Peyer's patch (tissue), 4 donors: ENCODE measurements around the gene ASNSD1. TPM values are rescaled to one million over a fixed set of nuclear protein-coding genes. Genes with fewer than 3 reads are reported as not detected.
"Not testable (repeated sequence)": the region's sequence is repeated elsewhere in the genome, so short reads cannot be mapped to it uniquely, and the experiment has no call there.

Experiments
- DNase-seq, 3 donors: peaks; one replicate each; pipeline ENCODE4 v3.0.0-alpha.2; 2017 to 2019
- H3K27ac ChIP-seq, 4 donors: fragments of 200-600 bp; sonication (generic); one replicate each; pipeline ENCODE4 v1.5.1; 2016 to 2019
- H3K27me3 ChIP-seq, 2 donors: fragments of 200-600 bp; sonication (generic); one replicate each; pipeline ENCODE4 v1.5.1; 2019
- H3K36me3 ChIP-seq, 3 donors: fragments of 200-600 bp; sonication (generic); one replicate each; pipeline ENCODE4 v1.5.1; 2016 to 2019
- H3K4me1 ChIP-seq, 4 donors: fragments of 200-600 bp; sonication (generic); one replicate each; pipeline ENCODE4 v1.5.1; 2016 to 2019
- H3K4me3 ChIP-seq, 4 donors: fragments of 200-600 bp; sonication (generic); 1 replicate in 3 of 4; 2 replicates in 1 of 4; pipeline ENCODE4 v1.5.1; 2016 to 2019; ENCODE audit warnings: mild to moderate bottlenecking in 1 of 4
- H3K9me3 ChIP-seq, 4 donors: fragments of 200-600 bp; sonication (generic); one replicate each; pipeline ENCODE4 v1.5.1; 2016 to 2019; ENCODE audit warnings: mild to moderate bottlenecking in 1 of 4
- CTCF ChIP-seq, 6 experiments: fragments of 450-650 bp in 4 of 6; fragments of 200-600 bp in 2 of 6; sonication (generic) in 1 of 6; IDR thresholded peaks; one replicate each; pipeline ENCODE4 v1.5.1; 2017 to 2019; ENCODE audit warnings: antibody characterized with exemption in 6 of 6, mild to moderate bottlenecking in 3 of 6, moderate library complexity in 1 of 6
- POLR2A ChIP-seq, 2 donors: fragments of 450-650 bp; IDR thresholded peaks; one replicate each; pipeline ENCODE4 v1.5.1; 2017; ENCODE audit warnings: antibody characterized with exemption in 2 of 2, mild to moderate bottlenecking in 2 of 2, moderate library complexity in 2 of 2
- total RNA-seq, 4 donors: library from RNA; depleted of rRNA; stranded (reverse); fragments of >200 nt; gene quantifications; one replicate each; pipeline ENCODE4 v1.1.0, GENCODE V29; 2016

The ASNSD1 gene
- total RNA-seq, 4 donors from 2014 or later: 20.4 to 49.5 (median 29.3) TPM

- H3K4me1 ChIP-seq: peaks cover 0 to 27% (median 5%) of the 10 kb centered on the region in 4 donors
Measured at GRCh38 chr2:189659734-189660133, 1.5 kb upstream of the ASNSD1 start.

GRCh38 chr2:189660803-189661147 is 484 bp upstream of the ASNSD1 start:
- no peak for TF ChIP-seq POLR2A (IDR thresholded peaks at IDR 0.05)
- no peak for TF ChIP-seq CTCF (IDR thresholded peaks at IDR 0.05)
- Histone ChIP-seq H3K4me1 (peaks cover 0 to 27% (median 5%) of the 10 kb centered on the region in 4 donors), H3K27ac (peak overlapping the region in 1 of 4 donors; percentile 89), H3K9me3 (no peaks in the 10 kb centered on the region), H3K36me3 (peaks cover 0 to under 1% (median 0%) of the 10 kb centered on the region in 3 donors), H3K27me3 (no peaks in the 10 kb centered on the region), H3K4me3 (no peak overlapping the region)
- no peak for DNase-seq

More at GRCh38 chr2:189659734-189660133, 1.5 kb upstream of the ASNSD1 start:
- no peaks in the 10 kb centered on the region for H3K36me3 ChIP-seq
- H3K4me3 ChIP-seq: no peak overlapping the region
- TF ChIP-seq CTCF (IDR thresholded peaks at IDR 0.05) (no peak), POLR2A (IDR thresholded peaks at IDR 0.05) (no peak)
- no peaks in the 10 kb centered on the region for H3K9me3 ChIP-seq
- no peak overlapping the region for H3K27ac ChIP-seq
- no peaks in the 10 kb centered on the region for H3K27me3 ChIP-seq
- no peak for DNase-seq

GRCh38 chr2:189661957-189662321 is 680 bp downstream of the ASNSD1 start:
- H3K9me3 ChIP-seq: no peaks in the 10 kb centered on the region
- TF ChIP-seq POLR2A (IDR thresholded peaks at IDR 0.05): no peak
- TF ChIP-seq CTCF (IDR thresholded peaks at IDR 0.05): no peak

GRCh38 chr2:189662669-189663226 is 1.5 kb downstream of the ASNSD1 start:
- Histone ChIP-seq H3K4me3 (peak overlapping the region in 3 of 4 donors; percentile 75 to 96 (median 79)), H3K27ac (no peak overlapping the region), H3K36me3 (peaks cover 0 to 20% (median 0%) of the 10 kb centered on the region in 3 donors), H3K27me3 (no peaks in the 10 kb centered on the region), H3K9me3 (no peaks in the 10 kb centered on the region), H3K4me1 (peaks cover 0 to 27% (median 5%) of the 10 kb centered on the region in 4 donors)
- TF ChIP-seq CTCF (IDR thresholded peaks at IDR 0.05): no peak
- no peak for TF ChIP-seq POLR2A (IDR thresholded peaks at IDR 0.05)
- DNase-seq: no peak

More at GRCh38 chr2:189661957-189662321, 680 bp downstream of the ASNSD1 start:
- peaks cover 0 to 12% (median 0%) of the 10 kb centered on the region in 3 donors for H3K36me3 ChIP-seq
- H3K27ac ChIP-seq: peak overlapping the region; percentile 83 to 89 (median 88)
- H3K27me3 ChIP-seq: no peaks in the 10 kb centered on the region
- DNase-seq: no peak
- peak overlapping the region; percentile 75 to 96 (median 84) for H3K4me3 ChIP-seq
- H3K4me1 ChIP-seq: peaks cover 0 to 27% (median 5%) of the 10 kb centered on the region in 4 donors

GRCh38 chr2:189663319-189663718 is 2.1 kb downstream of the ASNSD1 start:
- not testable (repeated sequence) for H3K4me3 ChIP-seq, H3K9me3 ChIP-seq, DNase-seq, H3K27me3 ChIP-seq, H3K27ac ChIP-seq
- H3K36me3 ChIP-seq: peaks cover 0 to 26% (median 0%) of the 10 kb centered on the region in 3 donors
- H3K4me1 ChIP-seq: peaks cover 0 to 27% (median 5%) of the 10 kb centered on the region in 4 donors

GRCh38 chr2:189669913-189670312 is 8.7 kb downstream of the ASNSD1 start:
- no peaks in the 10 kb centered on the region for H3K4me1 ChIP-seq
- DNase-seq: no peak
- no peaks in the 10 kb centered on the region for H3K9me3 ChIP-seq
- TF ChIP-seq POLR2A (IDR thresholded peaks at IDR 0.05) (no peak), CTCF (IDR thresholded peaks at IDR 0.05) (no peak)
- H3K27me3 ChIP-seq: no peaks in the 10 kb centered on the region
- no peak overlapping the region for H3K4me3 ChIP-seq
- no peak overlapping the region for H3K27ac ChIP-seq
- H3K36me3 ChIP-seq: peaks cover 0 to 61% (median 0%) of the 10 kb centered on the region in 3 donors
